Measurements from ENCODE around the gene PERM1.
"Not testable (repeated sequence)": the region's sequence is repeated elsewhere in the genome, so short reads cannot be mapped to it uniquely, and the experiment has no call there.

Gene PERM1

GRCh38 chr1:1019122-1019999, 37.5 kb upstream of the PERM1 start:
- 11% methylated on average over 20 of the region's 91 CpGs for WGBS
- Histone ChIP-seq H3K9me3 (ENCODE audit: control insufficient read depth, low read length) (no peaks in the 10 kb centered on the region), H3K79me1 (replicated peaks; ENCODE audit: low read length, poor library complexity, severe bottlenecking) (peaks cover 14% of the 10 kb centered on the region)

GRCh38 chr1:1018321-1018685, 36.4 kb upstream of the PERM1 start:
- H2BK12ac ChIP-seq (ENCODE audit: low read length in 2 of 2); H2BK15ac ChIP-seq (ENCODE audit: low read depth, poor library complexity, severe bottlenecking); H3K27me3 ChIP-seq (ENCODE audit: control insufficient read depth in 1 of 2, insufficient read depth in 1 of 2, low read length in 2 of 2); H3K23ac ChIP-seq (ENCODE audit: low read length in 2 of 2); H3K9me3 ChIP-seq (ENCODE audit: control insufficient read depth, low read length); H3K4me3 ChIP-seq (ENCODE audit: insufficient read depth in 1 of 2, low read depth in 1 of 2, low read length in 2 of 2); H4K8ac ChIP-seq (ENCODE audit: low read length); H3K9ac ChIP-seq (ENCODE audit: low read length); H3K27ac ChIP-seq (ENCODE audit: low read length, poor library complexity, severe bottlenecking); H2BK120ac ChIP-seq (ENCODE audit: low read depth, low read length); DNase-seq; H2BK5ac ChIP-seq (ENCODE audit: low read depth, low read length, poor library complexity, severe bottlenecking); H3K4ac ChIP-seq (ENCODE audit: low read depth in 1 of 2, low read length in 2 of 2); H3K18ac ChIP-seq (ENCODE audit: low read depth in 1 of 2, low read length in 2 of 2); H2AFZ ChIP-seq (ENCODE audit: low read depth, low read length); H3K14ac ChIP-seq (ENCODE audit: low read length in 2 of 2); H3K4me2 ChIP-seq (ENCODE audit: low read length, poor library complexity, severe bottlenecking); H2AK5ac ChIP-seq (ENCODE audit: low read length, severe bottlenecking): not testable (repeated sequence)
- Histone ChIP-seq H3K36me3 (ENCODE audit: control insufficient read depth in 1 of 2, insufficient read depth in 2 of 2, low read depth in 1 of 2, low read length in 2 of 2) (peaks cover 0 to 23% of the 10 kb centered on the region in 2 experiments), H3K79me1 (replicated peaks; ENCODE audit: low read length, poor library complexity, severe bottlenecking) (peaks cover 18% of the 10 kb centered on the region), H4K91ac (ENCODE audit: low read length) (peak overlapping the region; percentile 7), H3K4me1 (ENCODE audit: control insufficient read depth, insufficient read depth, low read depth, low read length) (peaks cover 42% of the 10 kb centered on the region)
- WGBS, result 97% methylated on average over 16 of the region's 26 CpGs

More at GRCh38 chr1:1019122-1019999, 37.5 kb upstream of the PERM1 start:
- peak overlapping the region; percentile 54 for H2BK5ac ChIP-seq (ENCODE audit: low read depth, low read length, poor library complexity, severe bottlenecking)
- peak overlapping the region in 1 of 2 experiments; percentile 75 for H3K18ac ChIP-seq (ENCODE audit: low read depth in 1 of 2, low read length in 2 of 2)
- peak overlapping the region; percentile 71 for H4K91ac ChIP-seq (ENCODE audit: low read length)
- no peak overlapping the region for H3K23ac ChIP-seq (ENCODE audit: low read length in 2 of 2)
- peaks cover 0 to 33% of the 10 kb centered on the region in 2 experiments for H3K36me3 ChIP-seq (ENCODE audit: control insufficient read depth in 1 of 2, insufficient read depth in 2 of 2, low read depth in 1 of 2, low read length in 2 of 2)
- H3K4me2 ChIP-seq (ENCODE audit: low read length, poor library complexity, severe bottlenecking), result peak overlapping the region; percentile 30
- H2BK12ac ChIP-seq (ENCODE audit: low read length in 2 of 2), result peak overlapping the region in 1 of 2 experiments; percentile 83
- H2BK120ac ChIP-seq (ENCODE audit: low read depth, low read length), result peak overlapping the region; percentile 96
- H2BK15ac ChIP-seq (ENCODE audit: low read depth, poor library complexity, severe bottlenecking), result peak overlapping the region; percentile 46
- no peak overlapping the region for H3K9ac ChIP-seq (ENCODE audit: low read length)
- H2AFZ ChIP-seq (ENCODE audit: low read depth, low read length), result peak overlapping the region; percentile 95
- H3K14ac ChIP-seq (ENCODE audit: low read length in 2 of 2), result no peak overlapping the region
- peak; percentile 81 for DNase-seq
- H3K4ac ChIP-seq (ENCODE audit: low read depth in 1 of 2, low read length in 2 of 2), result peak overlapping the region in 1 of 2 experiments; percentile 79
- peaks cover 0 to 17% of the 10 kb centered on the region in 2 experiments for H3K27me3 ChIP-seq (ENCODE audit: control insufficient read depth in 1 of 2, insufficient read depth in 1 of 2, low read length in 2 of 2)
- H3K27ac ChIP-seq (ENCODE audit: low read length, poor library complexity, severe bottlenecking), result peak overlapping the region; percentile 58
- H3K4me3 ChIP-seq (ENCODE audit: insufficient read depth in 1 of 2, low read depth in 1 of 2, low read length in 2 of 2), result peak overlapping the region; percentile 53 to 63
- peak overlapping the region; percentile 79 for H4K8ac ChIP-seq (ENCODE audit: low read length)
- H3K4me1 ChIP-seq (ENCODE audit: control insufficient read depth, insufficient read depth, low read depth, low read length), result peaks cover 43% of the 10 kb centered on the region
- H2AK5ac ChIP-seq (ENCODE audit: low read length, severe bottlenecking), result no peak overlapping the region

- H2AFZ ChIP-seq (ENCODE audit: low read depth, low read length); H3K27me3 ChIP-seq (ENCODE audit: control insufficient read depth in 1 of 2, insufficient read depth in 1 of 2, low read length in 2 of 2); H3K4me2 ChIP-seq (ENCODE audit: low read length, poor library complexity, severe bottlenecking); H2BK15ac ChIP-seq (ENCODE audit: low read depth, poor library complexity, severe bottlenecking); DNase-seq; H3K14ac ChIP-seq (ENCODE audit: low read length in 2 of 2); H3K4ac ChIP-seq (ENCODE audit: low read depth in 1 of 2, low read length in 2 of 2); H3K4me3 ChIP-seq (ENCODE audit: insufficient read depth in 1 of 2, low read depth in 1 of 2, low read length in 2 of 2); H3K18ac ChIP-seq (ENCODE audit: low read depth in 1 of 2, low read length in 2 of 2); H4K8ac ChIP-seq (ENCODE audit: low read length); H2BK12ac ChIP-seq (ENCODE audit: low read length in 2 of 2); H2AK5ac ChIP-seq (ENCODE audit: low read length, severe bottlenecking); H2BK5ac ChIP-seq (ENCODE audit: low read depth, low read length, poor library complexity, severe bottlenecking); H4K91ac ChIP-seq (ENCODE audit: low read length); H3K23ac ChIP-seq (ENCODE audit: low read length in 2 of 2); H3K9me3 ChIP-seq (ENCODE audit: control insufficient read depth, low read length); H3K27ac ChIP-seq (ENCODE audit: low read length, poor library complexity, severe bottlenecking); H3K9ac ChIP-seq (ENCODE audit: low read length); H2BK120ac ChIP-seq (ENCODE audit: low read depth, low read length): not testable (repeated sequence)
- H3K36me3 ChIP-seq (ENCODE audit: control insufficient read depth in 1 of 2, insufficient read depth in 2 of 2, low read depth in 1 of 2, low read length in 2 of 2), result peaks cover 0 to 16% of the 10 kb centered on the region in 2 experiments
- peaks cover 36% of the 10 kb centered on the region for H3K4me1 ChIP-seq (ENCODE audit: control insufficient read depth, insufficient read depth, low read depth, low read length)
- WGBS, result 95% methylated on average over 11 of the region's 17 CpGs
- H3K79me1 ChIP-seq (replicated peaks; ENCODE audit: low read length, poor library complexity, severe bottlenecking), result peaks cover 18% of the 10 kb centered on the region
These were observed 35.8 kb upstream of the PERM1 start for GRCh38 chr1:1017397-1018320.

Measured in mesenchymal stem cell (in vitro differentiated cells and primary cell).